ENCODE measurements around the gene ANKRD35. TPM values are rescaled to one million over a fixed set of nuclear protein-coding genes. Genes with fewer than 3 reads are reported as not detected.
A peak's percentile ranks its signal among the peaks of the same experiment; 100 is the strongest.
"Not testable (repeated sequence)": the region's sequence is repeated elsewhere in the genome, so short reads cannot be mapped to it uniquely, and the experiment has no call there.

Gene ANKRD35
- total RNA-seq, 1 donor from 2014 or later = under 0.01 TPM

DNA sequence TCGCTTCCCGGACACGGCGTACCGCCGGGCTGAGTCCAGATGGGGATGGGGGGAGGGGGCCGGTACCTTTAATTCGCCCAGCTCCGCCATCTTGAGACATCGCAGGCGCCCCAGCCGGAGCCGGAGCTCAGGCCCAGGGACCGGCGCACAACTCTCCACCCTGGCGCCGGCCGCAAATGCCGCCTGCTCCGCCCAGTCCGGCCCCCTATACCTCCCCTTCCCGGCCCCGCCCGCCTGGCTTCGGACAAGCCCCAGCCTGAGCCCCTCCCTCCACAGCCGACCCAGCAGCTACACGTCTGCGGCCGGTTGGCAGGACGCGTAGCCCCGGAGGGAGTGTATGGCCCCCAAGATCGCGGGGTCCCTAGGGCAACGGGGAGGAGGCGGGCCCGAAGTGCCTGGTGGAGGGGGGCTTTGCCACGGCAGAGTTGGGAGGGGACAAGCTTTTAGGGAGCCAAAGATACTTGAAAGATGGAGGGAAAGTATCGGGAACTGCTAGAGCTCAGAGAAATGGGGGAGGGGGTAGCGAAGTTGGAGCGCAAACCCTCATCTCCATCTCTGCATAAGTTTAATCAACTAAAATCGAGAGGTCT, 26.7 kb downstream of the ANKRD35 start, which contains the start of gene PIAS3:
TSS of gene PIAS3 (minus strand) at position 181 of the 590 bp plus-strand sequence. CDS start at position 90, 91 bp downstream.
- peak; percentile 97 for DNase-seq (ENCODE audit: low read depth in 2 of 2)

GRCh38 chr1:145858238-145858900, 27.3 kb downstream of the ANKRD35 start:
- peak; percentile 33 to 37 for DNase-seq (ENCODE audit: low read depth in 2 of 2)

GRCh38 chr1:145857170-145857569, 28.5 kb downstream of the ANKRD35 start:
- no peak for DNase-seq (ENCODE audit: low read depth in 2 of 2)

DNA sequence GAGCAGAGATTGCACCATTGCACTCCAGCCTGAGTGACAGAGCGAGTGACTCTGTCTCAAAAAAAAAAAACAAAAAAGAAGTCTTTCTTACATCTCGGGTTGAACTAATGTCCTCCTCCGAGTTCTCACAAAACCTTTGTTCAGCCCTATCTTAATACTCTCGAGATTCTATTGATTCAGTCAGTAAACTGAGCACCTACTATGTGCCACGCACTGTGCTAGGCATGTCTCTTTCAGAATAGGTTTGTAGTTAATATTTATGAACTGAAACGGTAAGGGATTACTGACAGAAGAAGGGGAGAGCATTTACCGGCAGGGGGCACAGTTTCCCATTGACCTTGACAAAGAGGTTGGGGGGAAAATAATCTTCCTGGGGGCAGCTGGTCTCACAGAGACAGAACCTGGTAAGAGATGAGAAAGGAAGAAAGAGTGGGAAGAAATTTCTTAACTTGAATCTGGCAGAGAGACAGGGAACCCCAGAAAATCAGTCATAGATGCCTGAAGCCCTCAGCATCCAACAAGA, 30.2 kb downstream of the ANKRD35 start:
- no peak for DNase-seq (ENCODE audit: low read depth in 2 of 2)

DNA sequence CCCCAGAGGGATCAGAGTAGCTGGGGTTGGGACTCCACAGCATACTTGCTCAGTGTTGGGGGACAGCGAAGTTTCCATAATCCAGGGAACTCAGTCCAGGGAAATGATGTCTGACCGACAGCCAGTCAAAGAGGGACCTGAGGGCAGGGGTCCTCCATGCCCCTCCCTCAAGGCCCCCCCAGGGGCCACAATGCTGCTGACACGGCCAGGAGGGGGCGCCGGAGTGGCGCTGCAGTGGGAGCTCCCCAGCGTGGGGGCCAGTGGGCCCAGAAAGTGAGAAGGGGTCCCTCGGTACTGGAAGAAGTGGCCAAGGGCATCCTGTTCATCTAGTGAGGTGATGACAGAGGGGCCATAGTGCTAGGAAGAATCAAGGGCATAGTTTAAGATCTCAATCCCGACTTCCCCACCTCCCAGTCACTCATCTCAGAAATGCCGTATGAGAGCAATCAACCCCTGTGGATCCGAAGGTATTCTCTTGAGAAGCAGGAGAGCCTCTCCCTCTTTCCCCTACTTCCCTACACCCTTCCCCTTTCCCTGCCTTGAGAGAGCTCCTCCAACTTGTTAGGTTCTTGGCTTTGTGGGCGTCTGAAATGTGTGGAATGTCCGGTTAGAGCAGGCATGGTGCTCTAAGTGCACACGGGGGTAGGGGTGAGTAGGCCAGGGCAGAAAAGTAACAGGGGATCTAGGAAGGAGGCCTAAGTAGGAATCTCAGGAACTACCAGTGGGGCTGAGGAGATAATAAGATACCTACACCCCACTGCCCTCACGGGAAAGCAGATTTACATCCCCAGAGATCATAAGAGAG, 36.1 kb downstream of the ANKRD35 start:
- DNase-seq (ENCODE audit: low read depth in 2 of 2) = peak in 1 of 2 donors; percentile 70

- no peak for DNase-seq (ENCODE audit: low read depth in 2 of 2)
Measured at GRCh38 chr1:145847827-145848226, 37.8 kb downstream of the ANKRD35 start.

- peak; percentile 46 to 56 for DNase-seq (ENCODE audit: low read depth in 2 of 2)
Measured at GRCh38 chr1:145846201-145846612, 39.5 kb downstream of the ANKRD35 start.

DNA sequence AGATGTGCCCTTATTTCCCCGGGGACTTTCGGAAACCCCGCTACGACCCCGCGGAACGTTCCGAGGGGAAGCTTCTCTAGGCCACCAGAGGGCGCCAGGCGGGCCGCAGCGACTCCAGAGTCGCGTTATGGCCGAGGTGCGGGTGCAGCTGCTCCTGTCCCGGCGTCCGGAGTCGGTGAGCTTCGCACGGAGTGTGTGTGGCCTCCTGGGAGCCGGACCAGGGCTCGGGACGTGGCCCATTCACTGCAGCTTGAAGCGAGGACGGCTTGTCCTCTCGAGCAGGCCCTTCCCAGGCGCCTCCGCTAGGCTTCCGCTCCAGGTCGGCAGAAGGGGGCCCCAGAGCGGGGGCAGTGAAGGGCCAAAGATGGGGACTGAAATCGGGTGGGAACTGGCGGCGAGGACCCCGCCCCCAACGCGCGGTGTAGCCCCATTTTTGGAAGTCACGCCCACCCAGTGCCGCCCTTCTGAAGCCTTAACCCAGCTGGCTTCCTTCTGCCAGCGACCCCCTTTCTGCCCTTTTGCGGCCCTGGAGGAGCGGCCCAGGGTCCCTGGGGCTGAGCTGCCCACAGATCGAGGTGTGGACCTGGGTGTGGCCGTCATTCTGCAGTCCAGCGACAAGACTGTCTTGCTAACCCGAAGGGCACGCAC, 40.0 kb downstream of the ANKRD35 start, which contains the start of gene NUDT17:
TSS of gene NUDT17 (plus strand) at position 117 of the 648 bp plus-strand sequence. CDS start at position 128, 11 bp downstream.
- DNase-seq (ENCODE audit: low read depth in 2 of 2) = peak; percentile 79 to 84

DNA sequence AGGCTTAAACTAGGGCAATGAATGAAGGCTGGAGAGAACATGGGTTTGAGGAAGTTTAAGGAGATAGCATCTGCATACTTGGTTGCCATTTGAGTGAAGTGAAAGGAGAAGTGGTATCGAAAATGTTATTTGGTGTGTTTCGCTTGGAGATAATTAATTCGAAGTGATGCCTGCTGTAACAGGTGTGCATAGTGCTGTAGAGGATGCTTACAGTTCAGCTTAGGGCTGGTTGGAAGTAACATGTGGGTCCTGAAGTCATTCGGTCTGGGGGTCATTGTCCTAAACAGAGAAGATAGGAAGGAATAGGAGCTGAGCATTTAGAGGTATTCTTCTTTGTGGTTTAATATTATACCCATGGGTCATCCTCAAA, 40.5 kb downstream of the ANKRD35 start:
- DNase-seq (ENCODE audit: low read depth in 2 of 2) = no peak

- no peak for DNase-seq (ENCODE audit: low read depth in 2 of 2)
Measured at GRCh38 chr1:145843031-145843430, 42.6 kb downstream of the ANKRD35 start.

DNA sequence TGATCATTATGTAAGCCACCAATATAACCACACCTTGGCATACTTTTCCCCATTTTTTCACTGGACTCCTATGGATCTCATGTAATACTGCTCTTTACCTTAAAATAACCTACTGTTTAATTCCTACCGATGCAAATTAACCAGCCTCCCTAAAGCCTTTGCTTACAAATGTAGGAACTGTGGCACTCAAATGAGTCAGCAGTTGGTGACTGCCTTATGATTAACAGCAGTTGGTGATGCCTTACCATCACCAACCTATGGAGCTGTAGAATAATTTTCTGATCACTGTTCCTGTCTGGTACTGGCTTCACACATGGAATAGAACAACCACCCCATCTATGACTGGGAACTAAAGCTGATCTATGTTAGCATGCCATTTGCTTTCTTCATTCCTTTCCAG, 48.0 kb downstream of the ANKRD35 start:
- DNase-seq (ENCODE audit: low read depth in 2 of 2) = no peak

DNA sequence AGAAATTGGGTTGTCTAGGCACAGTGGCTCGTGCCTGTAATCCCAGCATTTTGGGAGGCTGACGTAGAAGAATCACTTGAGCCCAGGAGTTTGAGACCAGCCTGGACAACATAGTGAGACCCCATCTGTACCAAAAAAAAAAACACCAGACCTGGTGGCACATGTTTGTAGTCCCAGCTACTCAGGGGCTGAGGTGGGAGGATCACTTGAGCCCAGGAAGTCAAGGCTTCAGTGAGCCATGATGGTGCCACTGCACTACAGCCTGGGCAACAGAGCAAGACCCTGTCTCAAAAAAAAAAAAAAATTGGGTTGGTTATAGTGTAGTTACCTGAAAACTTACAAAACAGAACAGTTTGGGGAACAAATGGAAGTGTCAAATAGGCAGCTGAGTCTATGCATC, 54.9 kb downstream of the ANKRD35 start:
- not testable (repeated sequence) for DNase-seq (ENCODE audit: low read depth in 2 of 2)

GRCh38 chr1:145828367-145829026, 57.2 kb downstream of the ANKRD35 start:
- DNase-seq (ENCODE audit: low read depth in 2 of 2) = peak in 1 of 2 donors; percentile 27

DNA sequence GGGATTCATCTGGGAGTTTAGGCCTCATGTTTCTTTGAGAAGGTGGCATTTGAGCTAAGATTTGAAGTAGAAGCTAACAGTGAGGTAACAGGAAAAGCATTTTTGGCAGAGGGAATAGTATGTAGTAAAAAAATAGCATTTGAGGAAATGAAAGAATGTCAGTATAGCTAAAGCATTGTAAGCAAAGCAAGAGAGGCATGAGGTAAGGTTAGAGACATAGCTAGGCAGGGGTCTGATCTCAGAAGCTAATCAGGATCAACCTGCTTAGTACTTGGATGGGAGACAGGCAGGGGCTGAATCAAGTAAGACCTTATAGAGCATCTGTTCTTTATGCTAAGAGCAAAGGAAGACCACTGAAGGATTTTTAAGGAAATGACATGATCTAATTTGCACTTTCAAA, 57.7 kb downstream of the ANKRD35 start:
- peak; percentile 47 to 58 for DNase-seq (ENCODE audit: low read depth in 2 of 2)

DNA sequence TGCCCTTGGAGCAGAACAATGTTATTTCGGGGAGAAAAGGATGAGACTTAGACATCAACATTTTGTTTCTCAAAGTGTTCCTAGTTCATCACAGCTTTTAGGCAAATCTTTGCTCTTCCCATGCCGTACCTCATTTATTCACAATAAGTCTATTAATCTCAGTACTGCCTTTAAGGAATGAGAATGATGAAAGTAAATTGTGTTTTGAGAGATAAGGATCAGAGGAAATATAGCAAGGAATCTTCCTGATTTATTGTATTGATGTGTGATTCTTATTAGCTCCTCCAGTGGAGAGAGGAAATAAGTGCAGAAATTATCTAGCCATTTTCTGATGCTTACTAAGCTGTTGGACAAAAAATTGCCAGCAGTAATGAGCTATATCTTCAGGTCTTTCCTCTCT, 59.6 kb downstream of the ANKRD35 start:
- peak in 1 of 2 donors; percentile 19 for DNase-seq (ENCODE audit: low read depth in 2 of 2)

GRCh38 chr1:145824499-145824842, 61.2 kb downstream of the ANKRD35 start:
- DNase-seq (ENCODE audit: low read depth in 2 of 2) = no peak

- DNase-seq (ENCODE audit: low read depth in 2 of 2) = peak; percentile 90 to 93
Measured at GRCh38 chr1:145823565-145824498, 61.8 kb downstream of the ANKRD35 start, which contains the start of the genes POLR3C and RNF115. POLR3C (plus strand) TSS chr1:145824200; CDS start chr1:145825777, 1,577 bp downstream. RNF115 (minus strand) TSS chr1:145824095; CDS start chr1:145823873, 222 bp downstream.

DNA sequence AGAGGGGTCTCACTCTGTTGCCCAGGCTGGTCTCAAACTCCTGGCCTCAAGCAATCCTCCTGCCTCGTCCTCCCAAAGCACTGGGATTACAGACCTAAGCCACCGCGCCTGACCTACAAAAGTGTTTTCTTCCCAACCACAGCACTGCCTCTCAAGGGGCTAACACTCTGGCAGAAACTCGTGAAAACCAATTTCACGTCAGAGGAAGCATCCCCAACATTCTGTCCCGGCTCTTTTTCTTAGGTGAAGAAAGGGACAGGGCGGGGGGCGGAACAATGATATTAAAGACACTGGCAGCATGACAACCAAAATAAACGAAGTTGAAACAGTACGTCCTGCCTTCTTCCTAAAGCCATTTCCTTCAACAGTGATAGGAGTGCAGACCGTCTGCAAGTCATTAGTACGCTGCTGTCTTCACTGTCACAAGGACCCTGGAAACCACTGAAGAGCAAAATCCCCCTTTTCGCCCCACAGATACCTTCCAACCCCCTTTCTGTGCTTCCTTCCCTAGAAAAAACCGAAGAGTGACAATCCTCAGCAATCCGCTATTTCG, 62.8 kb downstream of the ANKRD35 start:
- DNase-seq (ENCODE audit: low read depth in 2 of 2) = not testable (repeated sequence)

GRCh38 chr1:145818095-145818494, 67.6 kb downstream of the ANKRD35 start:
- peak; percentile 12 to 45 for DNase-seq (ENCODE audit: low read depth in 2 of 2)

Data from lung microvascular endothelial cell (primary cell).